ENCODE data around the gene RCBTB2. TPM values are rescaled to one million over a fixed set of nuclear protein-coding genes. Genes with fewer than 3 reads are reported as not detected.

RCBTB2 gene
- total RNA-seq, 1 experiment from 2014 or later, result 11.7 TPM

- Histone ChIP-seq H3K14ac (ENCODE audit: insufficient read depth, low read length) (no peak overlapping the region), H3K18ac (ENCODE audit: insufficient read length, low read depth, low read length) (no peak overlapping the region), H2BK5ac (ENCODE audit: insufficient read length, low read length) (no peak overlapping the region), H3K9ac (ENCODE audit: extremely low read depth, insufficient read length, low read length) (no peak overlapping the region), H4K5ac (ENCODE audit: insufficient read length, low read depth, low read length) (no peak overlapping the region), H3K23ac (ENCODE audit: insufficient read length, low read depth, low read length) (no peak overlapping the region), H3T11ph (ENCODE audit: low read length) (no peak overlapping the region), H3K4me2 (ENCODE audit: insufficient read depth, insufficient read length, low read length) (no peak overlapping the region), H3K79me2 (ENCODE audit: insufficient read depth, low read length) (no peaks in the 10 kb centered on the region), H2BK15ac (ENCODE audit: low read depth, low read length) (no peak overlapping the region), H3K23me2 (ENCODE audit: insufficient read length, low read depth, low read length, poor library complexity, severe bottlenecking) (no peaks in the 10 kb centered on the region), H3K9me3 (ENCODE audit: control insufficient read depth, low read depth, low read length) (no peaks in the 10 kb centered on the region), H4K91ac (ENCODE audit: insufficient read length, low read depth, low read length) (no peak overlapping the region), H4K20me1 (ENCODE audit: control insufficient read depth, insufficient read depth, insufficient read length) (no peaks in the 10 kb centered on the region), H3K27ac (ENCODE audit: insufficient read length, low read depth, low read length) (no peak overlapping the region), H3K27me3 (ENCODE audit: insufficient read depth, low read length) (no peaks in the 10 kb centered on the region), H3K56ac (ENCODE audit: insufficient read length, low read depth, low read length) (no peak overlapping the region), H2BK120ac (ENCODE audit: low read depth, low read length, poor library complexity, severe bottlenecking) (no peak overlapping the region), H2BK20ac (ENCODE audit: low read depth, low read length, poor library complexity, severe bottlenecking) (no peak overlapping the region), H2BK12ac (ENCODE audit: insufficient read length, low read depth, low read length) (no peak overlapping the region), H4K8ac (replicated peaks; ENCODE audit: insufficient read length, low read depth, low read length) (no peak overlapping the region), H3K4ac (ENCODE audit: low read depth, low read length) (no peak overlapping the region), H3K79me1 (ENCODE audit: insufficient read depth, low read depth, low read length, poor library complexity, severe bottlenecking) (no peaks in the 10 kb centered on the region), H2AFZ (ENCODE audit: low read length) (no peak overlapping the region), H2AK5ac (ENCODE audit: insufficient read length, low read length) (no peak overlapping the region), H3K4me1 (ENCODE audit: insufficient read depth, low read length) (no peaks in the 10 kb centered on the region)
- no peaks in the 10 kb centered on the region for H3K36me3 Mint-ChIP-seq (ENCODE audit: insufficient read depth in 1 of 3, low read depth in 3 of 3)
- no peak for DNase-seq
- no peak overlapping the region for H3K4me3 Mint-ChIP-seq
- no peaks in the 10 kb centered on the region; the same call in 1 of the 2 replicates for H3K27me3 Mint-ChIP-seq (ENCODE audit: low read depth)
- no peaks in the 10 kb centered on the region for H3K4me1 Mint-ChIP-seq
- TF ChIP-seq CTCF (conservative IDR thresholded peaks at IDR 0.05), result 0 out of 3 replicates have a peak, but pooled peaks have one; percentile 15
- no peaks in the 10 kb centered on the region for H3K9me3 Mint-ChIP-seq
- H3K27ac Mint-ChIP-seq, result 0 out of 7 replicates have a peak overlapping the region, but pooled peaks of 1 of the 3 experiments have one; percentile 70
- no CpG with 5 or more reads among the region's 2 CpGs for WGBS (ENCODE audit: extremely low coverage, insufficient read length, low lambda C conversion rate)
These were observed 57.6 kb downstream of the RCBTB2 start for GRCh38 chr13:48475230-48475629.

All from H9 (cell line).